DMS79 treated with DMSO at 0.1 percent for 48 hours (cell line): ENCODE results near the gene VAMP8.
"Not testable (repeated sequence)": the region's sequence is repeated elsewhere in the genome, so short reads cannot be mapped to it uniquely, and the experiment has no call there.

Source experiments
- DNase-seq: peaks from one replicate; lab custom pipeline; 2025; lab: John Stamatoyannopoulos, UW

Gene VAMP8

DNA sequence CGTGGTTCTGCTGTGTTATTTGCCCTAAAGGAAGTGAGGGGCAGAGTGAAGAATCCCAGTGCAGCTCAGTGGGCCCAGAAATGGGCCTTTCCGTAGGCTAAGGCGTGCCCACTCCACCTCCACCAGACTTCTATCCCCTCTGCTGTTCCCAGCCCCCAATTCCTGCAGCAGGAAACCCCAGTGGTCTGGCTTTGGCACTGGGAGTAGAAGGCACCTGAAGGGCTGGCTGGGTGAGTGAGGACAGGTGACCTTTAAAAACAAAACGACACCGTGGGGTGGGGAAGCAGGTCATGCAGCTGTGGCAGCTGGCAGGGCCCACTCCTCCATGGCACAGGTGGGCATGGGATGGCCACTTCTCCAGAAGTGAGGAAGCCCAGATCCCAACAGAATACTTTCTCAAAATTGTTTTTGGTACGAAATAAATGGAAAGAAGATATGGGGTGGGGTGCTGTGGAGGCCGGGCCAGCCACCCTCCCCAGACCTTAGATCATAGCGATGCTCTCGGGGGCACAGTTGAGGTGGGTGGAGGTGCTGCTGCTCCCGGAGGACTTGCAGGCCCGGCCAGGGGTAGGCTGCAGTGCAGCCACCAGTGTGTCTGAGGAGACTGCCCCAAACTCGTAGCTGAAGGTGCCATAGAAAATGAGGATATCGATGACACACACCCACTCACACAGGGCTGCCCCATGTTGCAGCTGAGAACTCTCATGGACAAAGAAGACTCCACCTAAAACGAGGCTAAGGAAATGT, 21.4 kb downstream of the VAMP8 start:
- no peak for DNase-seq

DNA sequence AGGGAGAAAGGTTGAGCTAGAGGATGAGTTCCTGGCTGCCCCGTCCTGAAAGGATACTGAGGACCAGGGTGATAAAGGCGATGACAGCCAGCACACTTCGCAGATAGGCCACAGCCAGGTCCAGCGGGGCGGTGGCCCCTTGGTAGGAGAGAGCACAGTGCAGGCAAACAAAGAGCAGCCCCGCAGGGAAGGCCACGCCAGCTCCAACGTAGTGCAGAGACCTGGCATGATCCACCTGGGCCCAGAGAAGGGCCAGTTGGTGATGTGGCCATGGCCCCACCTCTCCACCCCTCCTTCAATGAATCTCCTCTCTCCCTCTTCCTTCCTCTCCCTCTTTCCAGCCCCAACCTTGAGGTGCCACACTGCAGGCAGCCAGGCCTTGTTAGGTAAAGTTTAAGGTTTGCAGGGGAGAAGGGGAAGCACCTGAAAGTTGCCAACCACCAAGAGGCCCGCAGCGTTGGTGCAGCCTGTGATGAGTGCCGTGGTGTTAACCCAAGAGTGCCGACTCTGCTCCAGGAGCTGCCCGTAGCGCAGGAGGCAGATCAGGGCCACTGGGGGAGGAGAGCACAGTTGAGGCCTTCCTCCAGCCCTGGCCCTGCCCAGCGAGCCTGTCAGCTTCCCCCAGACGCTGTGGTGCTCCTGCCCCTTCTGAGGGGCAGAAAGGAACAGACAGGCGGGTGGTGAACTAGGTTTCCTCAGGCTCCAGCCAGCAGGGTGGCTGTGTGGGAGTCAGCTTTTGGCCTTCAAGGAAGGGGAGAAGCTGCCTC, 22.3 kb downstream of the VAMP8 start:
- DNase-seq: no peak

GRCh38 chr2:85600235-85600575, 22.8 kb downstream of the VAMP8 start:
- DNase-seq: no peak

- DNase-seq: no peak
Measured at GRCh38 chr2:85600951-85601770, 23.8 kb downstream of the VAMP8 start.

DNA sequence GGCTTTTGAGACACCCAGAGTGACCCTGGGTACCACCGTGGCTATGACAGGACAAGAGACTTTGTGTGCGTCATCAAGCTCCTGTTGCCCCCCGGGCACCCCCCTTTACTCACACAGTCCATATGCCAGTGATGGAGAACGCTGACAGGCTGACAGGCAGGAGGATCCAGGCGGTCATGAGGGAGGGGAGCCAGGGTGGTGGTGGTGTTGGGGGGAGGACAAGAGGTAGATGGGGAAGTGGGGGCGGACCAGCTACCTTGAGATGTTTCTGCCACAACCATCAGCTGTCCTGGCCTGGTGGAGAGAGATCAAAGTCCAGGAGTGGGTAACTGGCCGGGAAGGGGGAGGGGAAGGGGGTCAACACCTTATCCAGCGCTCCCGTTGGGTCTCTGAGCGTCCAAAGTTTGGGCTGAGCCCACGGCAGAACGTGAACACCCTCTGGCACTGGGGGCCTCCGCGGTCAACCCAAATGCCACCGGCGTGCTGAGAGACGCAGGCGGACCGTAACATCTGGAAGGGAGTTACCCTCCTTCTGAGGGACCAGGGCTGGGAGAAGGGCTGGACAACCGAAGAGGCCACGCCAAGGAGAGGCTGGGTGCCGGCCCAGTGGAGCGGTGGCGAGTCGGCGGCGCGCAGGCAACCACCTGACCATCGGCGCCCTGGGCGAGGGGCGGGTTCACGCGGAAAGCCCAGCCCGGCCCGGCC, 24.5 kb downstream of the VAMP8 start:
- DNase-seq: no peak

DNA sequence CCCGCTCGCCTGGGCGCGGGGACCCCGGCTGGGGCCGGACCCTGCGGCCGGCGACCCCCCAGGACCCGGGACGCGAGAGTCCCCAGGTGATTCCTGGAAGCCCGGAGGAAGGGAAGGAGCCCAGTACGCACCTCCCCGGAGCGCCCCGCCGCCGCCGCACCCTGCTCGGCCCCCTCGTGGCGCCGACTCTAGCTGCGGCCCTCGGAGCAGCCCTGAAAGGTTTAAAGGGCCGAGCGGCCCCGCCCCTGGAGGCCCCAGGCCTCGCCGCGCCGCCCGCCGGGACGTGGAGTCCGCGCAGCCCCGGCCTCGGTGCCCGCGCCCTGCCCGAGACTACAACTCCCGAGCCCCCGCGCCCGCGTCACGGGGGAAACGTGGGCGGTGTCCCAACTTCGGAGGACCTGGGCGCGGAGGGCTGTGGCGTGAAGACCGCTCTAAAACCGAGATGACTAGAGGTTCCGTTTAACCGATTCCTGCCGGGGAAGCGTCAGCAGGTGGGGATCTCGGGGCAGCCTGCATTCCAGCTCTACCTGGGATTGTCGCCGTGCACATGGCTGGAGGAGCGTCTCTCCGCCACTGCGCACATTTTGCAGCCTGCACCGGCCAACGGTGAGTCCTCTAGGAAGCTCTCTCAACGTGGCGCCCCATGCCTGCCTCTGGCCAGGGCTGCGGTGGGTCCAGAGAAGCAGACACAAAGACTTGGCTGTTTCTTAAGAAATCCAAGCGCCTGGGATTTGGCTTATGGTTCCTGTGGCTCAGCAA, 25.3 kb downstream of the VAMP8 start, which contains the start of gene TMEM150A:
Gene TMEM150A, minus strand, starts transcription at position 223 of the 759 bp plus-strand sequence. CDS start 750 bp downstream, outside the sequence.
- DNase-seq: peak; percentile 65

- DNase-seq: not testable (repeated sequence)
Measured at GRCh38 chr2:85604133-85604444, 26.7 kb downstream of the VAMP8 start.

GRCh38 chr2:85604568-85605339, 27.4 kb downstream of the VAMP8 start:
- DNase-seq: no peak

DNA sequence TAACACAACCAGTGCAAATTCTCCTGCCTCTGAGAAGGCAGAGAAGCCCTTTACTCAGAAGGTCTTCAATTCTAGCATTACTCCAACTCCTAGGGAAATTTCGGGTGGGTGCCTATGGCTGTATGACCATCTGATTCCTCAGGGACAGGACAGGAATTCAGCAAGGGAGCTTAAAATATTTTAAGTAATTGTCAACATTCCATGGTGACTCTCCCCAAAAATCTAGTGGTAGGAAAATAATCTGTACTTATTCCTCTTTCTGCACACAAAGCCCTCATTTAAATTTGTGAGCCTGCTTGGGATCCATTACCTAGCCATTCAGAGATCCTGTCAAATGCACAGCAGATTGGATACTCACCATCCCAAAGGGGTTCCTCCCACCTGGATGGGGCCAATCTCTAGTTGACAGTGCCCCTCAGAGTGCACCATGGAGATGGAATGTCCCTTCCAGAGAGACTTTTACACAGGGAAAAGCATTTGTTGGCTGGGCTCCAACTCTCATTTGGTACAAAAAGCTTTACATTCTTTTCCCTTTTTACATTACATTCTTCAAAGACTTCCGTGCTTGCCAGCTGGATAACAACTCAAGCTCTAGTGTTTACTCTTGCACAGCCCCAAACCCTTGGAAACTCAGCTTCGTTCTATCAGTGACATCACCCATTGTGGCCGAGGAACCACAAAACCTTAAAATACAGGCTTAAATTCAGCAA, 28.2 kb downstream of the VAMP8 start:
- peak; percentile 51 for DNase-seq

DNA sequence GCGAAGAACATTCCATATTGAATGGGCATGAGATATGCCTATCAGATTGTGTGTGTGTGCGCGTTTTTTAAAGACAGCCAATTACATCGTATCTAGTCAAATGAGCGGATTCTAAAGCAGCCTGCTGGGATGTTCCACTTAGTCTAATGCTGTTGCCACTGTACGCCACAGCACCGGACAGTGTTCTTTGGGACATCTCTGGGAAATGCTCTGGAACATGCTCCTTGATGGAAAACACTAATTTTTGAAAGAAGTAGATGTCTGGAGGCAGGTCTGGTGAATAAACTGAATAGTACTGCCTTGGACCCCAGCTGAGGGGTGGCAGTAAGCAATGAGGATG, 28.7 kb downstream of the VAMP8 start:
- DNase-seq: no peak

DNA sequence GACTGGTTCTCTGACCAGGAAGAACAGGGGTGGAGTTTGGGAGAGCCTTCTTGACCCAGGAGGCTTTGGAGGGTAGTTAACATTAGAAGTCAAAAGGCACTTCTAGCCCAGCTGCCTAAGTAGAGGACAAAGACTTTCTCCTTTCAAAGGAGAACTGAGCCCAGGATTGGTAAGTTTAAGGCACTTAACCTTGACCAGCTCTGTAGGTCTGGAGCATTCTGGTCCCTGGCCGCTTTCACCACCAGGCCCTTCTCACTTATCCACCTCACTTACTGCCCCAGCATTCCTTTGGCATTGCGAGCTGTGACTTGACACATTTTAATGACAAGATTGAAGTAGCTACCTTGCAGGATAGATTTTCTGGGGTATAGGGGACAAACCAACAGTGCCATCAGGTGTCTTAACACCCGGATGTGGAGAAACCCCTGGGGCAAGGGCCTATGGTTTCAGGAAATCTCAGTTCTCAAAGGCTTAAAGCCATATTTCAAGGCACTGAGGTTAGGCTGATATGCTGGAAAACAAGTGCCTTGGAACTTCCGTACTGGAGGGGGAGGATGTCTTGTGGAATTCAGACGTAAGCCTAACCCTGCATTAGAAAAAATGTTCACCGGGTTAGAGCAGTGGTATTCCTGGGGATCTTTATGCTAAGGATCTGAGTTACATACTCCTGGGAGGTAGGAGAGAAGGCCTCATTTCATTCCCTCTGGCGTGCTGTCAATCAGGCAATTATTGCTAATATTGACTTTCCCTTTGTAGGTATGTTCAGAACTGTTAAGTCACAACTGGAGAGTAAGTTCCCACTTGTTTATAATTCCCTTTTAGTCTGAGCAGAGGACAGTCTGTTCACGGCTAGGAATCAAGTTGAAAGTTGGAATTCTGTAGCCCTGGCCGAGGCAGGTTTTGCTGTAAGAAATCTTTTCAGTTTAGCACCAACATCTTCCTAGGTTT, 30.2 kb downstream of the VAMP8 start:
- DNase-seq: no peak

- DNase-seq: peak; percentile 29
Measured at GRCh38 chr2:85611217-85611704, 33.9 kb downstream of the VAMP8 start.

- DNase-seq: peak; percentile 93
Measured at GRCh38 chr2:85611705-85612587, 34.6 kb downstream of the VAMP8 start, which contains the start of gene C2orf68. Gene C2orf68 (minus strand): TSS chr2:85612066. CDS start chr2:85611984, 82 bp downstream.

GRCh38 chr2:85613717-85614515, 36.5 kb downstream of the VAMP8 start:
- DNase-seq: no peak

DNA sequence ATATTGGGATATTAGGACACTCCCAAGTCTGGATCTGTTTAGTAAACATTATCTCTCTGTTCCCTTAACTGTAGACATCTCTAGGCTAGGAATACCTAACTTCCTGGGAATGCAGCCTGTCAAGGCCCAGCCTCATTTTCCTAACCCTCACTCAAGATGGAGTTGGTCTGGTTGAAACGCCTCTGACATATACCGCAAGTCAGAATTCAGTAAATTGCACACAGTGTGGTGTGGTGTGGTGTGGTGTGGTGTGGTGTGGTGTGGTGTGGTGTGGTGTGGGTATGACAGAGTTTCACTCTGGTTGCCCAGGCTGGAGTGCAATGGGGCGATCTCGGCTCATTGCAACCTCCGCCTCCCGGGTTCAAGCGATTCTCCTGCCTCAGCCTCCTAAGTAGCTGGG, 37.4 kb downstream of the VAMP8 start:
- DNase-seq: not testable (repeated sequence)

DNA sequence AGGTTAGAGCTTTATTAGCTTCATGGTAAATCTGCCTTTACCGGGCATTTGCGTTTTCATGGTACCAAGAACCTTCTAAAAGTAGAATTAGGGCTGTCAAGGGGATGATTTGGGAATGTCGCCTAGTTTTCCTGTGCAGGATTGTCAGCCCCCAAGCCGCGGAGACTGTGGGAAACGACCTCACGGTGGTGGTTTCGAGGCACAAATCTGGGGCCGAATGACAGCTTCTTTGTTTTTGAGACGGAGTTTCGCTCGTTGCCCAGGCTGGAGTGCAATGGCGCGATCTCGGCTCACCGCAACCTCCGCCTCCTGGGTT, 38.0 kb downstream of the VAMP8 start:
- DNase-seq: no peak

DNA sequence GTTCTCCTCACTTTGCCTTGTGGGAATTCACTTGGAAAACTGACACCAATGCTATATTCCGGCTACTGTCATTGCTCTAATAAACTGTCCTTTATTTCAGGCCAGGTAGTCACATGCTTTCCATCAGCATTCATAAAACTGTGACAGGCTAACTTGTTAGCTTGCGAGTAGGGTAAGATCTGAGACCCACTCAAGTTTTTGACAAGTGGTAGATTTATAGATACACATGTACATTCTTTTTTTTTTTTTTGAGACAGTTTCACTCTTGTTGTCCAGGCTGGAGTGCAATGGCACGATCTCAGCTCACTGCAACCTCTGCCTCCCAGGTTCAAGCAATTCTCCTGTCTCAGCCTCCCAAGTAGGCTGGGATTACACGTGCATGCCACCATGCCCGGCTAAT, 40.3 kb downstream of the VAMP8 start:
- DNase-seq: not testable (repeated sequence)
